HEK293 (cell line): ENCODE data around the gene GLB1L.
A peak's percentile ranks its signal among the peaks of the same experiment; 100 is the strongest.

Experiments used
- KLF17 ChIP-seq: fragments of 450-650 bp; formaldehyde crosslinking; IDR thresholded peaks from 2 replicates; pipeline ENCODE4 v1.5.1; 2016; ENCODE audit warnings: missing biosample characterization, missing genetic modification characterization
- MYNN ChIP-seq: fragments of 450-650 bp; formaldehyde crosslinking; IDR thresholded peaks from 2 replicates; pipeline ENCODE4 v1.5.1; 2016; ENCODE audit warnings: missing biosample characterization, missing genetic modification characterization, borderline replicate concordance
- PRDM10 ChIP-seq: fragments of 450-650 bp; formaldehyde crosslinking; IDR thresholded peaks from 2 replicates; pipeline ENCODE4 v1.5.1; 2016; ENCODE audit warnings: missing biosample characterization, missing genetic modification characterization
- SP7 ChIP-seq: fragments of 450-650 bp; formaldehyde crosslinking; IDR thresholded peaks from 2 replicates; pipeline ENCODE4 v1.5.1; 2016; ENCODE audit warnings: missing biosample characterization, missing genetic modification characterization
- ZBTB20 ChIP-seq: fragments of 450-650 bp; formaldehyde crosslinking; IDR thresholded peaks from 2 replicates; pipeline ENCODE4 v1.5.1; 2016; ENCODE audit warnings: missing biosample characterization, missing genetic modification characterization
- ZBTB48 ChIP-seq: fragments of 450-650 bp; formaldehyde crosslinking; IDR thresholded peaks from 2 replicates; pipeline ENCODE4 v1.5.1; 2016; ENCODE audit warnings: missing biosample characterization, missing genetic modification characterization
- ZEB2 ChIP-seq: fragments of 450-650 bp; formaldehyde crosslinking; IDR thresholded peaks from 2 replicates; pipeline ENCODE4 v1.5.1; 2016; ENCODE audit warnings: missing biosample characterization, missing genetic modification characterization
- ZFHX2 ChIP-seq: fragments of 450-650 bp; formaldehyde crosslinking; conservative IDR thresholded peaks from 2 replicates; pipeline ENCODE4 v1.5.1; 2016; ENCODE audit warnings: missing biosample characterization, missing genetic modification characterization
- ZIC2 ChIP-seq: fragments of 450-650 bp; formaldehyde crosslinking; IDR thresholded peaks from 2 replicates; pipeline ENCODE4 v1.5.1; 2016; ENCODE audit warnings: missing biosample characterization, missing genetic modification characterization
- ZNF2 ChIP-seq: fragments of 450-650 bp; formaldehyde crosslinking; IDR thresholded peaks from 2 replicates; pipeline ENCODE4 v1.5.1; 2016; ENCODE audit warnings: missing biosample characterization, missing genetic modification characterization
- ZNF211 ChIP-seq: fragments of 450-650 bp; formaldehyde crosslinking; IDR thresholded peaks from 2 replicates; pipeline ENCODE4 v1.5.1; 2016; ENCODE audit warnings: low read depth, missing biosample characterization, missing genetic modification characterization
- ZNF335 ChIP-seq: fragments of 450-650 bp; formaldehyde crosslinking; conservative IDR thresholded peaks from 2 replicates; pipeline ENCODE4 v1.5.1; 2016; ENCODE audit warnings: missing biosample characterization, missing genetic modification characterization
- ZNF398 ChIP-seq: fragments of 450-650 bp; formaldehyde crosslinking; IDR thresholded peaks from 2 replicates; pipeline ENCODE4 v1.5.1; 2017; ENCODE audit warnings: missing biosample characterization, missing genetic modification characterization
- ZNF510 ChIP-seq: fragments of 450-650 bp; formaldehyde crosslinking; IDR thresholded peaks from 2 replicates; pipeline ENCODE4 v1.5.1; 2018; ENCODE audit warnings: mild to moderate bottlenecking, missing genetic modification characterization, missing biosample characterization; ENCODE audit not compliant: insufficient replicate concordance
- ZNF521 ChIP-seq: fragments of 450-650 bp; formaldehyde crosslinking; IDR thresholded peaks from 2 replicates; pipeline ENCODE4 v1.5.1; 2017; ENCODE audit warnings: missing biosample characterization, mild to moderate bottlenecking, missing genetic modification characterization
- ZNF549 ChIP-seq: fragments of 450-650 bp; IDR thresholded peaks from 2 replicates; pipeline ENCODE4 v1.5.1; 2018; ENCODE audit warnings: missing biosample characterization, missing genetic modification characterization, mild to moderate bottlenecking, inconsistent platforms, moderate library complexity
- ZNF600 ChIP-seq: fragments of 450-650 bp; formaldehyde crosslinking; IDR thresholded peaks from 2 replicates; pipeline ENCODE4 v1.5.1; 2016; ENCODE audit warnings: missing biosample characterization, missing genetic modification characterization
- ZNF621 ChIP-seq: fragments of 450-650 bp; formaldehyde crosslinking; IDR thresholded peaks from 2 replicates; pipeline ENCODE4 v1.5.1; 2017; ENCODE audit warnings: missing biosample characterization, missing genetic modification characterization
- ZNF76 ChIP-seq: fragments of 450-650 bp; formaldehyde crosslinking; IDR thresholded peaks from 2 replicates; pipeline ENCODE4; 2016; ENCODE audit warnings: low read depth, missing biosample characterization, missing genetic modification characterization, borderline replicate concordance
- ZNF768 ChIP-seq: fragments of 450-650 bp; formaldehyde crosslinking; IDR thresholded peaks from 2 replicates; pipeline ENCODE4 v1.5.1; 2018; ENCODE audit warnings: missing biosample characterization, mild to moderate bottlenecking, missing genetic modification characterization
- TF ChIP-seq, protein P1 (sequence below): fragments of 450-650 bp; formaldehyde crosslinking; IDR thresholded peaks from 2 replicates; pipeline ENCODE4 v1.5.1; 2016; ENCODE audit warnings: missing biosample characterization, missing genetic modification characterization
- TF ChIP-seq, protein P2 (sequence below): fragments of 450-650 bp; formaldehyde crosslinking; IDR thresholded peaks from 2 replicates; pipeline ENCODE4 v1.5.1; 2016; ENCODE audit warnings: missing biosample characterization, missing genetic modification characterization
- TF ChIP-seq, protein P3 (sequence below): fragments of 450-650 bp; formaldehyde crosslinking; IDR thresholded peaks from 2 replicates; pipeline ENCODE4 v1.5.1; 2016; ENCODE audit warnings: missing biosample characterization, missing genetic modification characterization, low read depth
- TF ChIP-seq, protein P4 (sequence below): fragments of 450-650 bp; formaldehyde crosslinking; IDR thresholded peaks from 2 replicates; pipeline ENCODE4 v1.5.1; 2016; ENCODE audit warnings: missing biosample characterization, missing genetic modification characterization

The GLB1L gene

GRCh38 chr2:219249203-219249980 lies 4.1 kb upstream of the GLB1L start (continued):
- TF ChIP-seq ZNF398 (tag by site-specific recombination), result no peak
- TF ChIP-seq, protein P1, sequence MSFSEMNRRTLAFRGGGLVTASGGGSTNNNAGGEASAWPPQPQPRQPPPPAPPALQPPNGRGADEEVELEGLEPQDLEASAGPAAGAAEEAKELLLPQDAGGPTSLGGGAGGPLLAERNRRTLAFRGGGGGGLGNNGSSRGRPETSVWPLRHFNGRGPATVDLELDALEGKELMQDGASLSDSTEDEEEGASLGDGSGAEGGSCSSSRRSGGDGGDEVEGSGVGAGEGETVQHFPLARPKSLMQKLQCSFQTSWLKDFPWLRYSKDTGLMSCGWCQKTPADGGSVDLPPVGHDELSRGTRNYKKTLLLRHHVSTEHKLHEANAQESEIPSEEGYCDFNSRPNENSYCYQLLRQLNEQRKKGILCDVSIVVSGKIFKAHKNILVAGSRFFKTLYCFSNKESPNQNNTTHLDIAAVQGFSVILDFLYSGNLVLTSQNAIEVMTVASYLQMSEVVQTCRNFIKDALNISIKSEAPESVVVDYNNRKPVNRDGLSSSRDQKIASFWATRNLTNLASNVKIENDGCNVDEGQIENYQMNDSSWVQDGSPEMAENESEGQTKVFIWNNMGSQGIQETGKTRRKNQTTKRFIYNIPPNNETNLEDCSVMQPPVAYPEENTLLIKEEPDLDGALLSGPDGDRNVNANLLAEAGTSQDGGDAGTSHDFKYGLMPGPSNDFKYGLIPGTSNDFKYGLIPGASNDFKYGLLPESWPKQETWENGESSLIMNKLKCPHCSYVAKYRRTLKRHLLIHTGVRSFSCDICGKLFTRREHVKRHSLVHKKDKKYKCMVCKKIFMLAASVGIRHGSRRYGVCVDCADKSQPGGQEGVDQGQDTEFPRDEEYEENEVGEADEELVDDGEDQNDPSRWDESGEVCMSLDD (tag by site-specific recombination), result no peak
- 0 out of 2 replicates have a peak, but pooled peaks have one; percentile 31 for TF ChIP-seq ZNF600 (tag by site-specific recombination)
- TF ChIP-seq ZNF549 (tag by site-specific recombination), result no peak
- TF ChIP-seq ZNF521, result no peak
- peak; percentile 71; the same call in 1 of the 2 replicates for TF ChIP-seq KLF17
- peak; percentile 38; the same call in 1 of the 2 replicates for TF ChIP-seq ZNF76 (tag by site-specific recombination)
- TF ChIP-seq ZBTB20 (tag by site-specific recombination), result peak; percentile 91
- TF ChIP-seq ZEB2, result peak; percentile 34; the same call in 1 of the 2 replicates
- TF ChIP-seq, protein P2, sequence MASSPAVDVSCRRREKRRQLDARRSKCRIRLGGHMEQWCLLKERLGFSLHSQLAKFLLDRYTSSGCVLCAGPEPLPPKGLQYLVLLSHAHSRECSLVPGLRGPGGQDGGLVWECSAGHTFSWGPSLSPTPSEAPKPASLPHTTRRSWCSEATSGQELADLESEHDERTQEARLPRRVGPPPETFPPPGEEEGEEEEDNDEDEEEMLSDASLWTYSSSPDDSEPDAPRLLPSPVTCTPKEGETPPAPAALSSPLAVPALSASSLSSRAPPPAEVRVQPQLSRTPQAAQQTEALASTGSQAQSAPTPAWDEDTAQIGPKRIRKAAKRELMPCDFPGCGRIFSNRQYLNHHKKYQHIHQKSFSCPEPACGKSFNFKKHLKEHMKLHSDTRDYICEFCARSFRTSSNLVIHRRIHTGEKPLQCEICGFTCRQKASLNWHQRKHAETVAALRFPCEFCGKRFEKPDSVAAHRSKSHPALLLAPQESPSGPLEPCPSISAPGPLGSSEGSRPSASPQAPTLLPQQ (tag by site-specific recombination), result peak; percentile 52; the same call in 1 of the 2 replicates
- TF ChIP-seq, protein P3, sequence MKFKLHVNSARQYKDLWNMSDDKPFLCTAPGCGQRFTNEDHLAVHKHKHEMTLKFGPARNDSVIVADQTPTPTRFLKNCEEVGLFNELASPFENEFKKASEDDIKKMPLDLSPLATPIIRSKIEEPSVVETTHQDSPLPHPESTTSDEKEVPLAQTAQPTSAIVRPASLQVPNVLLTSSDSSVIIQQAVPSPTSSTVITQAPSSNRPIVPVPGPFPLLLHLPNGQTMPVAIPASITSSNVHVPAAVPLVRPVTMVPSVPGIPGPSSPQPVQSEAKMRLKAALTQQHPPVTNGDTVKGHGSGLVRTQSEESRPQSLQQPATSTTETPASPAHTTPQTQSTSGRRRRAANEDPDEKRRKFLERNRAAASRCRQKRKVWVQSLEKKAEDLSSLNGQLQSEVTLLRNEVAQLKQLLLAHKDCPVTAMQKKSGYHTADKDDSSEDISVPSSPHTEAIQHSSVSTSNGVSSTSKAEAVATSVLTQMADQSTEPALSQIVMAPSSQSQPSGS (tag by site-specific recombination), result 0 out of 2 replicates have a peak, but pooled peaks have one; percentile 30
- no peak for TF ChIP-seq ZNF211
- TF ChIP-seq ZNF2 (tag by site-specific recombination), result 0 out of 2 replicates have a peak, but pooled peaks have one; percentile 42
- peak; percentile 64 for TF ChIP-seq ZNF335
- TF ChIP-seq ZNF621 (tag by site-specific recombination), result no peak
- peak; percentile 94 for TF ChIP-seq ZBTB48 (tag by site-specific recombination)
- 0 out of 2 replicates have a peak, but pooled peaks have one; percentile 14 for TF ChIP-seq ZFHX2
- no peak for TF ChIP-seq ZNF768
- TF ChIP-seq PRDM10 (tag by site-specific recombination), result peak; percentile 88
- TF ChIP-seq ZIC2, result peak; percentile 90
- TF ChIP-seq SP7 (tag by site-specific recombination), result peak; percentile 70
- TF ChIP-seq, protein P4, sequence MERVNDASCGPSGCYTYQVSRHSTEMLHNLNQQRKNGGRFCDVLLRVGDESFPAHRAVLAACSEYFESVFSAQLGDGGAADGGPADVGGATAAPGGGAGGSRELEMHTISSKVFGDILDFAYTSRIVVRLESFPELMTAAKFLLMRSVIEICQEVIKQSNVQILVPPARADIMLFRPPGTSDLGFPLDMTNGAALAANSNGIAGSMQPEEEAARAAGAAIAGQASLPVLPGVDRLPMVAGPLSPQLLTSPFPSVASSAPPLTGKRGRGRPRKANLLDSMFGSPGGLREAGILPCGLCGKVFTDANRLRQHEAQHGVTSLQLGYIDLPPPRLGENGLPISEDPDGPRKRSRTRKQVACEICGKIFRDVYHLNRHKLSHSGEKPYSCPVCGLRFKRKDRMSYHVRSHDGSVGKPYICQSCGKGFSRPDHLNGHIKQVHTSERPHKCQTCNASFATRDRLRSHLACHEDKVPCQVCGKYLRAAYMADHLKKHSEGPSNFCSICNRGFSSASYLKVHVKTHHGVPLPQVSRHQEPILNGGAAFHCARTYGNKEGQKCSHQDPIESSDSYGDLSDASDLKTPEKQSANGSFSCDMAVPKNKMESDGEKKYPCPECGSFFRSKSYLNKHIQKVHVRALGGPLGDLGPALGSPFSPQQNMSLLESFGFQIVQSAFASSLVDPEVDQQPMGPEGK (tag by site-specific recombination), result peak; percentile 66
- TF ChIP-seq MYNN (tag by site-specific recombination), result no peak
- no peak for TF ChIP-seq ZNF510 (tag by site-specific recombination)
